ENCODE measurements around the gene PRKN. TPM values are rescaled to one million over a fixed set of nuclear protein-coding genes. Genes with fewer than 3 reads are reported as not detected.

The PRKN gene
- total and polyA plus RNA-seq, 2 experiments from 2014 or later, result 11.7 to 28.1 TPM

GRCh38 chr6:161434350-161434749, 1293.2 kb downstream of the PRKN start:
- peak in 1 of 2 donors; percentile 52 for DNase-seq (ENCODE audit: low read depth in 1 of 2, low spot score in 1 of 2)
- H3K27me3 ChIP-seq, result no peaks in the 10 kb centered on the region
- TF ChIP-seq CTCF (IDR thresholded peaks at IDR 0.05; ENCODE audit: low read depth, low read length), result no peak
- no peaks in the 10 kb centered on the region for H3K36me3 ChIP-seq
- no peaks in the 10 kb centered on the region for H3K9me3 ChIP-seq (ENCODE audit: low read depth)
- no peak overlapping the region for H3K27ac ChIP-seq
- H3K4me1 ChIP-seq (ENCODE audit: low read depth), result peaks cover 7% of the 10 kb centered on the region
- H3K4me3 ChIP-seq, result no peak overlapping the region

GRCh38 chr6:161432546-161432945, 1295.0 kb downstream of the PRKN start:
- Histone ChIP-seq H3K36me3 (no peaks in the 10 kb centered on the region), H3K4me1 (ENCODE audit: low read depth) (peaks cover 7% of the 10 kb centered on the region), H3K9me3 (ENCODE audit: low read depth) (no peaks in the 10 kb centered on the region), H3K4me3 (no peak overlapping the region), H3K27me3 (no peaks in the 10 kb centered on the region), H3K27ac (no peak overlapping the region)
- no peak for DNase-seq (ENCODE audit: low read depth in 1 of 2, low spot score in 1 of 2)
- no peak for TF ChIP-seq CTCF (IDR thresholded peaks at IDR 0.05; ENCODE audit: low read depth, low read length)

- peaks cover 3% of the 10 kb centered on the region for H3K4me1 ChIP-seq (ENCODE audit: low read depth)
- DNase-seq (ENCODE audit: low read depth in 1 of 2, low spot score in 1 of 2), result peak in 1 of 2 donors; percentile 67
These were observed 1297.6 kb downstream of the PRKN start for GRCh38 chr6:161429921-161430490.

GRCh38 chr6:161424421-161424820, 1303.1 kb downstream of the PRKN start:
- no peaks in the 10 kb centered on the region for H3K4me1 ChIP-seq (ENCODE audit: low read depth)
- no peaks in the 10 kb centered on the region for H3K9me3 ChIP-seq (ENCODE audit: low read depth)
- no peak for TF ChIP-seq CTCF (IDR thresholded peaks at IDR 0.05; ENCODE audit: low read depth, low read length)
- H3K27me3 ChIP-seq, result no peaks in the 10 kb centered on the region
- no peak overlapping the region for H3K27ac ChIP-seq
- no peak for DNase-seq (ENCODE audit: low read depth in 1 of 2, low spot score in 1 of 2)
- no peak overlapping the region for H3K4me3 ChIP-seq
- H3K36me3 ChIP-seq, result no peaks in the 10 kb centered on the region

More at GRCh38 chr6:161429921-161430490, 1297.6 kb downstream of the PRKN start:
- no peaks in the 10 kb centered on the region for H3K9me3 ChIP-seq (ENCODE audit: low read depth)
- no peaks in the 10 kb centered on the region for H3K27me3 ChIP-seq
- H3K36me3 ChIP-seq, result no peaks in the 10 kb centered on the region
- TF ChIP-seq CTCF (IDR thresholded peaks at IDR 0.05; ENCODE audit: low read depth, low read length), result peak; percentile 49
- no peak overlapping the region for H3K27ac ChIP-seq
- no peak overlapping the region for H3K4me3 ChIP-seq

- Histone ChIP-seq H3K4me3 (no peak overlapping the region), H3K9me3 (ENCODE audit: low read depth) (no peaks in the 10 kb centered on the region), H3K4me1 (ENCODE audit: low read depth) (peaks cover 2% of the 10 kb centered on the region), H3K36me3 (no peaks in the 10 kb centered on the region), H3K27me3 (no peaks in the 10 kb centered on the region), H3K27ac (no peak overlapping the region)
- no peak for DNase-seq (ENCODE audit: low read depth in 1 of 2, low spot score in 1 of 2)
- TF ChIP-seq CTCF (IDR thresholded peaks at IDR 0.05; ENCODE audit: low read depth, low read length), result no peak
These were observed 1304.6 kb downstream of the PRKN start for GRCh38 chr6:161422710-161423680.
